C4-2B (cell line): ENCODE data around the gene GALNTL6.

ENCODE experiments used
- CTCF ChIP-seq: fragments of 450-650 bp; conservative IDR thresholded peaks from 2 replicates; pipeline ENCODE4 v1.5.1; 2017; ENCODE audit warnings: mild to moderate bottlenecking
- ZFX ChIP-seq: fragments of 450-650 bp; IDR thresholded peaks from 2 replicates; pipeline ENCODE4 v1.6.1; 2017

- no peak for TF ChIP-seq CTCF
- no peak for TF ChIP-seq ZFX
These were observed 166.3 kb downstream of the GALNTL6 start for GRCh38 chr4:171979461-171979860.
